Measurements from ENCODE around the gene ACMSD.

The ACMSD gene

GRCh38 chr2:134838143-134838620, at the start of gene ACMSD:
Gene ACMSD (plus strand): TSS chr2:134838616. CDS start chr2:134838683, 67 bp downstream.
- no peak within 1 kb of the TSS for H3K4me3 ChIP-seq (ENCODE audit: low read depth, low read length)
- DNase-seq (ENCODE audit: low read depth) = no peak
- no peak for TF ChIP-seq CTCF (IDR thresholded peaks at IDR 0.05; ENCODE audit: control insufficient read depth, extremely low read depth, insufficient read depth)

- H3K4me3 ChIP-seq (ENCODE audit: low read depth, low read length) = no peak overlapping the region
- no peak for TF ChIP-seq CTCF (IDR thresholded peaks at IDR 0.05; ENCODE audit: control insufficient read depth, extremely low read depth, insufficient read depth)
- no peak for DNase-seq (ENCODE audit: low read depth)
Measured at GRCh38 chr2:134790487-134790886, 47.9 kb upstream of the ACMSD start.

GRCh38 chr2:134791616-134792015, 46.8 kb upstream of the ACMSD start:
- no peak for DNase-seq (ENCODE audit: low read depth)
- TF ChIP-seq CTCF (IDR thresholded peaks at IDR 0.05; ENCODE audit: control insufficient read depth, extremely low read depth, insufficient read depth) = no peak
- no peak overlapping the region for H3K4me3 ChIP-seq (ENCODE audit: low read depth, low read length)

GRCh38 chr2:134792186-134792585, 46.2 kb upstream of the ACMSD start:
- no peak overlapping the region for H3K4me3 ChIP-seq (ENCODE audit: low read depth, low read length)
- TF ChIP-seq CTCF (IDR thresholded peaks at IDR 0.05; ENCODE audit: control insufficient read depth, extremely low read depth, insufficient read depth) = no peak
- no peak for DNase-seq (ENCODE audit: low read depth)

GRCh38 chr2:134795765-134796164, 42.7 kb upstream of the ACMSD start:
- TF ChIP-seq CTCF (IDR thresholded peaks at IDR 0.05; ENCODE audit: control insufficient read depth, extremely low read depth, insufficient read depth) = no peak
- H3K4me3 ChIP-seq (ENCODE audit: low read depth, low read length) = no peak overlapping the region
- DNase-seq (ENCODE audit: low read depth) = no peak

GRCh38 chr2:134796373-134796772, 42.0 kb upstream of the ACMSD start:
- no peak for DNase-seq (ENCODE audit: low read depth)
- H3K4me3 ChIP-seq (ENCODE audit: low read depth, low read length) = no peak overlapping the region
- TF ChIP-seq CTCF (IDR thresholded peaks at IDR 0.05; ENCODE audit: control insufficient read depth, extremely low read depth, insufficient read depth) = no peak

GRCh38 chr2:134799936-134800335, 38.5 kb upstream of the ACMSD start:
- no peak for DNase-seq (ENCODE audit: low read depth)

More at GRCh38 chr2:134799936-134800335, 38.5 kb upstream of the ACMSD start:
- no peak for TF ChIP-seq CTCF (IDR thresholded peaks at IDR 0.05; ENCODE audit: control insufficient read depth, extremely low read depth, insufficient read depth)
- H3K4me3 ChIP-seq (ENCODE audit: low read depth, low read length) = no peak overlapping the region

All from LNCaP clone FGC (cell line).